SK-N-SH treated with all-trans-retinoic acid at 6 μM for 48 hours (cell line): ENCODE data around the gene DIP2C.

Experiments used
- ARNTL ChIP-seq: fragments of 450-650 bp; formaldehyde crosslinking; IDR thresholded peaks from 2 replicates; pipeline ENCODE4 v1.5.0; 2020; ENCODE audit warnings: low read depth, mild to moderate bottlenecking, moderate library complexity, borderline replicate concordance
- GLIS3 ChIP-seq: fragments of 250-450 bp; sonication (Bioruptor Pico); IDR thresholded peaks from 2 replicates; pipeline ENCODE4 v1.5.0; 2020; ENCODE audit warnings: mild to moderate bottlenecking, moderate library complexity
- TOX ChIP-seq: fragments of 250-450 bp; sonication (Bioruptor Pico); IDR thresholded peaks from 2 replicates; pipeline ENCODE4 v1.8.0; 2021; ENCODE audit warnings: mild to moderate bottlenecking, moderate library complexity, borderline replicate concordance
- ZFP30 ChIP-seq: fragments of 450-650 bp; formaldehyde crosslinking; IDR thresholded peaks from 2 replicates; pipeline ENCODE4 v1.5.0; 2022; ENCODE audit warnings: mild to moderate bottlenecking, moderate library complexity

DNA sequence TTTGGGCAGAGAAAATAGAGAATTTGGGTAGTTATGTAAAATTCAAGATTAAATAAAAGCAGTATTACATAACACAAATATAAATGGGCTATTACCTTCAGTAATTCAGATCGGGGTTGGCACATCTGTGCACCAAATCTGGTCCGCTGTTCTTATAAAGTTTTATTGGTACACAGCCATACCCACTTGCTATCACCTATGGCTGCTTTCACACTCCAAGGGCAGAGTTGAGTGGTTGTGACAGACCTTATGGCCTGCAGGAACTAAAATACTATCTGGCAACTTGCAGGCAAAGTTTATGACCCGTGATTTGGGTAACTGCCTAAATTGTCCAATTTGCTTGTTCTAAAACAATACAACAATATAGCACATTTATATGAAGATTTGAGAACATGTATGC, 249.3 kb downstream of the DIP2C start:
- TF ChIP-seq GLIS3 (no peak), ZFP30 (CRISPR knock-in tag) (no peak), ARNTL (CRISPR knock-in tag) (no peak), TOX (CRISPR knock-in tag) (no peak)
